HG03175 (cell line): ENCODE data around the gene NIT2.
"Not testable (repeated sequence)": the region's sequence is repeated elsewhere in the genome, so short reads cannot be mapped to it uniquely, and the experiment has no call there.

Experiments
- ATAC-seq: cut with Tn5 transposase; IDR thresholded peaks from one replicate; pipeline ENCODE4 v1.9.1; 2021; ENCODE audit warnings: mild to moderate bottlenecking, moderate library complexity; ENCODE audit not compliant: unreplicated experiment

NIT2 gene

DNA sequence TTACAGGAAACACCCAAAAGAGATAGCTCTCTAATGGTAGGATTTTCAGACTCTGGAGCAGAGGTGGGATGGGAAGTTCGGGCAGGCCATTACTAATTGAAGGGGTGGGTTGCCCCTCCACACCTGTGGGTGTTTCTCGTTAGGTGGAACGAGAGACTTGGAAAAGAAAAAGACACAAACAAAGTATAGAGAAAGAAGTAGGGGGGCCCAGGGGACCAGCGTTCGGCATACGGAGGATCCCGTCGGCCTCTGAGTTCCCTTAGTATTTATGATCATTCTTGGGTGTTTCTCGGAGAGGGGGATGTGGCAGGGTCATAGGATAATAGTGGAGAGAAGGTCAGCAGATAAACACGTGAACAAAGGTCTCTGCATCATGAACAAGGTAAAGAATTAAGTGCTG lies 1.7 kb downstream of the NIT2 start:
- ATAC-seq: not testable (repeated sequence)

DNA sequence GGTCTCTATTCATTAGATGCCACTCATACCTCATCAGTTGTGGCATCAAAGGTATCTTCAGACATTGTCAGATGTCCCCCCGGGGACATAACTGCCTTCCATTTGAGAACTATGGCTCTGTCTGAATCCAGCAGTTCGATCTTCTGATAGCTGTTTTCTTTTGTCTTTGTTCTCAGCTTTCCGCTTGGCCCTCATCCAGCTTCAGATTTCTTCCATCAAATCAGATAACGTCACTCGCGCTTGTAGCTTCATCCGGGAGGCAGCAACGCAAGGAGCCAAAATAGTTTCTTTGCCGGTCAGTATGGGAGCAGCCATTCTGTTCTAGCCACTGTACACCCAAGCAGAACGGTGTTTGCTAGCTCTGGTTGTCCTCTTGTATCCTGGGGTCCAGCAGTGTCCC lies 4.4 kb downstream of the NIT2 start:
- no peak for ATAC-seq

DNA sequence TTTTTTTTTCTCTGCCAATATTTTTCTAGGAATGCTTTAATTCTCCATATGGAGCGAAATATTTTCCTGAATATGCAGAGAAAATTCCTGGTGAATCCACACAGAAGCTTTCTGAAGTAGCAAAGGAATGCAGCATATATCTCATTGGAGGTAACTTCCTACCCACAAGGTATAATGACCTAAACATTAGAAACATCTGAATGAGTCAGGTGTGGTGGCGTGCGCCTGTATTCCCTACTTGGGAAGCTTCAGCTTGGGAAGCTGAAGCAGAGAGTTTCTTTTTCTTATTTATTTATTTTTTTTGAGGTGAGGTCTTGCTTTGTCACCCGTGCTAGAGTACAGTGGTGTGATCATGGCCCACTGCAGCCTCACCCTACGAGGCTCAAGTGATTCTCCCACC lies 5.2 kb downstream of the NIT2 start:
- ATAC-seq: no peak

DNA sequence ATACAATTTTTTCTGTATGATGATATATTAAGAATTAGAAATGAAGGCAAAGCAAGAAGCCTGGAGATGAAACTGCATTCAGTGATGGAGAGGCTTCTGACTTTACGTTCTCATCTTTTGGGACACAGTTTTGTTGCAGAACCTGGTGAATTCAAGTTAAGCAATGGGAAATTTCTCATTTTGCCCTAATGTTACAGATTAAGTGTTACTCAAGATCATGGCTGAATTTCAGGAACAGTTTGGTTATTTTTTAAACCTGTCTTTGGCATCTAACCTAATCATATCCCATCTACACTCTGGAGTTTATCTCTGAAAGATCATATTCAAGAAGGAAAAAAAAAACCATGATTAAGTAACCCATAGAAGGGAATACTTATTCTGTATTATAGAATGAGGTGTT lies 6.0 kb downstream of the NIT2 start:
- no peak for ATAC-seq

DNA sequence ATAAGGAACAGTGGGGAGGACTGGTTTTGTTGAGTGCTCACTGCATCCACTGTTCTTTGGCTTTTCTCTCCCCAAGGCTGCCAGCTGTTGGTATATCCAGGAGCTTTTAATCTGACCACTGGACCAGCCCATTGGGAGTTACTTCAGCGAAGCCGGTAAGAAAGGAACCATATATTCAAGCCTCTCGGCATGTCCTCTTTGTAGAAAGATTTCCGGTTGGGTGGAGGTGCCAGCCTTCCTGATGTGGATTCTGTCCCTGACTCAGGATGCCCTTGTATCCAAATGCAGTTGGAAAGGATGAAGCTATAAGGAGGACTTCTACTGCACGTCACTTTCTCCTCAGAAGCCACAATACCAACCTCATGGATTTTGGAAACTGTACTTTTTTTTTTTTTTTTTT lies 14.2 kb downstream of the NIT2 start:
- no peak for ATAC-seq

DNA sequence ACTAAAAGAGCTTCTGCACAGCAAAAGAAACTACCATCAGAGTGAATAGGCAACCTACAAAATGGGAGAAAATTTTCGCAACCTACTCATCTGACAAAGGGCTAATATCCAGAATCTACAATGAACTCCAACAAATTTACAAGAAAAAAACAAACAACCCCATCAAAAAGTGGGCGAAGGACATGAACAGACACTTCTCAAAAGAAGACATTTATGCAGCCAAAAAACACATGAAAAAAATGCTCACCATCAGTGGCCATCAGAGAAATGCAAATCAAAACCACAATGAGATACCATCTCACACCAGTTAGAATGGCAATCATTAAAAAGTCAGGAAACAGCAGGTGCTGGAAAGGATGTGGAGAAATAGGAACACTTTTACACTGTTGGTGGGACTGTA lies 17.2 kb downstream of the NIT2 start:
- not testable (repeated sequence) for ATAC-seq

DNA sequence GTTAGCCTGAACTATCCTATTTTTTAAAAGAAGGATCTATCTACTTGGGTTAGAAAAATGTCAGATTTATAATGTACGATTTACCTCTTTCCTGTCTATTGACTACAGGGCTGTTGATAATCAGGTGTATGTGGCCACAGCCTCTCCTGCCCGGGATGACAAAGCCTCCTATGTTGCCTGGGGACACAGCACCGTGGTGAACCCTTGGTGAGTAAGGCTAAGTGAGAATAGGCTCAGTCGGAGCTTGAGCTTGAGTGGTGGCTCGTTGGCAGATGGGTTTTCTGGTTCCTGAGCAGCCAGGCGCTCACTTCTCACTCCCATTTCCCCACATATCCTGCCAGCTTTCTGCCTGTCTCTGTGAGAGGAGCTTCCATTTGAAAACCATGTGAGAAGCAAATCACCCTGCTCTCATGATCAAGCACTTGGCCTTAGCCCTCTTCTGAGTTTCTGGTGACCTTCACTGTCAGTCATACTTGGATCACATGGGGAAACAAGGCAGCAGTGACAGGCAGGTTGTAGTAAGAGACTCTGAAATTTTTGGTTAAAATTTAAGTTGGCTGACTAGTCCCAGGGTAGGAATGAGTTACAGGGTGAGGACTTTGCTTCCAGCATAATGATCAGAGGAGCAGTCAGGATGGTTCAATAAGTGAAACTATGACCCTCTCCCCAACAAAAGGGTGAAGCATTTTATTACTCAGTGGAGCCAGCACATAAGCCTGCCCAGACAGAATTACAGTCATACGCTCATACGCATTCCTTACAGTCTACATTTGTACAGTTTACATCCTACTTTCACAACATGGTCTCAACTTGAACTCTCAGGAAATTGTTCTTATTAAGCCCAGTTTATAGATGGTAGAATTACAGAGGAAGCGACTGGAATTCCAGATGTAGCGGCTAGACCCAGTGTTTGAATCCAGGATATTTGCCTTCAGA lies 18.0 kb downstream of the NIT2 start:
- no peak for ATAC-seq

DNA sequence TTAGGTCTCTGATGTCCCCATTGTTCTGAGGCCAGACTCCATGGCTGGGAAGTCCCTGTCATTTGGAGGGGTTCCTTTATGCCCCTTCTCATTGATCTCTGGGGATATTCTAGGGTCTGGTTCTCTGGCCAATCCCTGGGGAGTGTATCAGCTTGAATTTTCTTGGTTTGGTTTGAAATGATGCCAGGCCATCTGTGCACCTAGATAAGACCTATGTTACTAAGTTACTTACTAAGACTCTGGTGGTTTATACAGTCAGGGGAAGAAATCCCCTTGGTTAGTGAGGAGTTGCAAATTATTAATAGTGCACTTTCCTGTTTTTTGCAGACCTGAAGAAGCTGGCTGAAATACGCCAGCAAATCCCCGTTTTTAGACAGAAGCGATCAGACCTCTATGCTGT lies 20.3 kb downstream of the NIT2 start:
- no peak for ATAC-seq

DNA sequence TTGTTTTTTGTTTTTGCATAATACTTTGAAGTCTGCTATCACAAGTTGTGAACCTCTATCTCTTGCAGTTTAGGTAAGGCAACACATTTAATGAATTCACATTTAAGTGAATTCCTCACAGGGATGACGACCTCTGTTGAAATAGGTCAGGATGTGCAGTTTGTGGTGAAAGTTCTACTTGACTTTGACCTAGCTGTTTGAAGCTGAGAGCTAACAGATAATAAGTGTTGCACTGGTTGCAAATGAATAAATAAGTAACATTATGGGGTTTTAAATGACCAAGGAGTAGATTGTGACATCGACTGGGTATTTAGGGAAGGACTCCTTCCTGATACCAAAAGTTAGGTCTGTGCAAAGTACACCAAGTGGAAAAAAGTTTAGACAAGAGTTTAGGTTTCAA lies 23.9 kb downstream of the NIT2 start:
- ATAC-seq: no peak

DNA sequence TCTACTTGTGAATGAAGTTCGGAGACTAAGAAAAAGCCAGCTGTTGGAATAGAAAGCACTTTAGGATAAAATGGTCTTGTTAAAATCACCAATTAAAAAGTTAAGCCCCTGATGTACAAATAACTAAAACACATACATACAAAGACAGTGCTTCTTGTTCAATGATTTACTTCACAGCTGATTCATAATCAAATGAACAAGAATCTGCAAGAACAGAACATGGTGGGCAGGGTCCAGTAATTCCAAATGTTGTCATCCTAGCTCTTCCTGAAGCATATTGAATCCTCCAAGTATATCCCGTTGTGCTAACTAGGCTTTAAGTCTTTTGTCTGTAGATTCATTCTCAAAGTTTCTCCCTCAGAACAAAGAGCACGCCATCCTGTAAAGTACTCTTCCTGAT lies 24.5 kb downstream of the NIT2 start:
- no peak for ATAC-seq

DNA sequence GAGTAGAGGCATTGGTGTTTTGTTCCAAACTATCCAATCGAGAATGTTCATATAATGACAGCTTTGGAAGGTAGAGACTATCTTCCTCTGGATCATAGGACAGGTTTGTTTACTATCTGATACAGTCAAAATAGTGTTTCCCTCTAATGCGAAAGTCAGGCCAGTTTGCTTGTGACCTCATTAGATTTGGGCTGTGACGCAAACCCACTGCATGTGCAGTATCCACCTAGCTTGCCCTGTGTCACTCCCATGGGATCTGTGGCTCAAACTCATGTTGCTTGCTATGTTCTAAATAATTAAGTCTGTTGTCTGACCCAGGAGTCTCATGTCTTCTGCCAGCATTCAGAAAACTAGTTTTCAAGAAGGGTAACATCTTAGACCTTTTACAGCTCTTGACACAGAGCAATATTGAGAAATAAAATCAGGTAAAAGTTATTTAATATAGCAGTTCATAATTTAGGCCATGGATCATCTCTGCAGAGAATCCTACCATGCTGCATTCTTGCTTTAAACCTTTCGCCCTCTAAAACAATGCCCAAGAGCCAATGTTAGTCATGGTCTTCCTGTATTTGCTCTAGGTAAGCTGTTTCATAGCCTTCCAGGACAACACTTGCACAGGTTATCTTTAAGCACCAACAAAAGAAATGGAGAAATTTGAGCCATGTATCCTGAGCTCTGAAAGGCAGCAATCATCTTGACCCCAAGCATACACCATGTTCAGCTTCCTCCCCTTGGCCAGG lies 26.4 kb downstream of the NIT2 start:
- ATAC-seq: no peak

DNA sequence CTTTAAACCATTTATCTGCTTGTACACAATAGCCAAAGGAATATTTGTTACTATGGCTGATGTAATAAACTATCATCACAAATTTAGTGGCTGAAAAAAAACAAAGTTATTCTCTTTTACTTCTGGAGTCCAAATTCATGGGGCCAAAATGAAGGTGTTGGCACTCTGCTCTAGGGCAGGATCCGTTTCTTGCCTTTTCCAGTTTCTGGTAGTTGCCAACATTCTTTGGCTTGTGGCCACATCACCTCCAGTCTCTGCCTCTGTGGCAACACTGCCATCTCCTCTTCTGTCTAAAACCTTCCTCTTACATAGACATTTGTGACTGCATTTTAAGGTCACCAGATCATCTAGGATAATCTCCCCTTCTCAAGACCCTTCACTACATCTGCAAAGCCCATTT lies 27.3 kb downstream of the NIT2 start:
- no peak for ATAC-seq

DNA sequence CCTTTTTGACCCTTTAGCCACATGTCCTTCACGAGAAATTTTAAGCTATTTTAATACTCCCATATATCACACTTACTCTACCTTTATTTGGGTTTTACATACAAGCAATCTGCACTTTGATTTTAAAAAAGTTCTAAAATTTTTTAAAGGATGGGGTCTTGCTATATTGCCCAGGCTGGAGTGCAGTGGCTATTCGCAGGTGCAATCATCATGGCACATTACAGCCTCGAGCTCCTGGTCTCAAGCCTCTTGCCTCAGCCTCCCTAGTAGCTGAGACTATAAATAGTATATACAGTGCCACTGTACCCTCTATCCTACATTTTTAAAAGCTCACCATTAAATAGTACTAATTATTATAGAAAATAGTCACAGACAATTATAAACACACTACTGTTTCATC lies 29.9 kb downstream of the NIT2 start:
- ATAC-seq: no peak

DNA sequence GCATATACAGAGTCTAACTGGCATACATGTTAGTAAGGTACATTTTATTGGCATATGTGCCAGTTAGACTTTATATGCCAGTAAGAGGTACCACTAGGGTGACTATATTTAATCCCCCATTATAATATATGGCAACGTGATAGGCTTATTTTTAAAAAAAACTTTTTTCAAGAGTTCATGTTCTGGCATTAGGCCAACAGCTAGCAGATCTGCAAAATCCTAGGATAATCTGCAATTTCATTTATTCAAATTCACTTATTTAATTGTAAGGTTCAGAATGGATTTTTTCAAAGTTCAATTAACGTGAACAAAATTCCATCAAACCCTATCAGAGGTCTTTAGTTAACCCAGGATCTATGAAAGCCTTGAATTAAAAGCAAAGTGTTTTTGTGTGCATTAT lies 31.9 kb downstream of the NIT2 start:
- no peak for ATAC-seq

DNA sequence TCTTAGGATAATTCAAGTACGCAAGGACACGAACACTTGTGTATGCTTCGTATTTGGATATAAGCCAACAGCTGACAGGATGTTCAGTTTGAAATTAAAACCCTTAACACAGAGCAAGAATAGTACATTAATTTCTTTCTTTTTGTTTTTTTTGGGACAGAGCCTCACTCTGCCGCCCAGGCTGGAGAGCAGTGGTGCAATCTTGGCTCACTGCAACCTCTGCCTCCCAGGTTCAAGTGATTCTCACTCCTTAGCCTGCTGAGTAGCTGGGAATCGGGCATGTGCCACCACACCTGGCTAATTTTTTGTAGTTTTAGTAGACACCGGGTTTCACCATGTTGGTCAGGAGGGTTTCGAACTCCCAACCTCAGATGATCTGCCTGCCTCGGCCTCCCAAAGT lies 33.9 kb downstream of the NIT2 start:
- no peak for ATAC-seq

DNA sequence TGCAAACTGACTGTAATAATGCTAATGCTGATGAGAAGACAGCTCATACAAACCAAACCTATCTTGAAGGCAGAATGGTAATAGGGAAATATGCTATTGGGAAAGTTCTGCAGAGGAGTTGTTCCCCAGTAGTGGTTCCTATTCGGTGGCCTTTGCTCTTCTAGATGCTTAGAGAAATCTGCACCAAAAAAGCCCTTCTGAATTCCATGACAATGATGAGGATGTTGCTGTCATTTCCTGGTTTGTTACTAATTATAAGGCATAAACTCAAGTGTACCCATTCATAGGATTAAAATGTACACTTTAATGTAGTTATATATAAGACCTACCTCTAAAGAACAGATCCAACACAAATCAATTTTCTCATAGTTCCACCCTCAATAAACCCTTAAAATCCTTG lies 36.2 kb downstream of the NIT2 start:
- ATAC-seq: no peak

DNA sequence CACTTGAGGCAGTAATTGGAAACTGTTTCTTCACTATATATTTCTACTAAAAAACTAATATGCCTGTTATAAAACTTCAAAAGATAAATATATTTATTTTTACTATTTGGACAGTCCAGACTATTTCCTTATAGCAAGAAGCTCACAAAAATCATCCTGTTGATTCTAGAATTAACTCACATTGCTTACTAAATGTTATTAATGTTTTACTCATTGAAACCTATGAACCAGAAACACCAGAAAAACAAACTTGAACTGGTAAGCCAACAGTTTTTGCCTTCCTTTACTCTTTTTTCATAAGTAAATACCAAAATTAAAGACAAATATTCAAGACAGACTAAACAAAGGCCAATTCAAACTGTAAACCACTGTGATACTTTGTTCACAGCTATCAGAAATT lies 40.0 kb downstream of the NIT2 start:
- ATAC-seq: no peak

DNA sequence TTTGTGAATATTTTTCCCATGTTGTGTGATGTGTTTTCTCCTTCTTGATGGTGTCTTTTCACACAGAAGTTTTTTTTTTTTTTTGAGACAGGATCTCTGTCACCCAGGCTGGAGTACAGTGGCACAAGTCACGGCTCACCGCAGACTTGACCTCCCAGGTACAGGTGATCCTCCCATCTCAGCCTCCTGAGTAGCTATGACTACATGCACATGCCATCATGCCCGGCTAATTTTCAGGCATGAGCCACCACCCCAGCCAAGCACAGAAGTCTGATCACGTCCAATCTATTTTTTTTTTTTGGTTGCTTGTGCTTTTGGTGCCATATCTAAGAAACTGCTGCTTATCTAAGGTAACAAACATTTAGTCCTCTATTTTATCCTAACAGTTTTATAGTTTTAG lies 41.7 kb downstream of the NIT2 start:
- ATAC-seq: no peak

DNA sequence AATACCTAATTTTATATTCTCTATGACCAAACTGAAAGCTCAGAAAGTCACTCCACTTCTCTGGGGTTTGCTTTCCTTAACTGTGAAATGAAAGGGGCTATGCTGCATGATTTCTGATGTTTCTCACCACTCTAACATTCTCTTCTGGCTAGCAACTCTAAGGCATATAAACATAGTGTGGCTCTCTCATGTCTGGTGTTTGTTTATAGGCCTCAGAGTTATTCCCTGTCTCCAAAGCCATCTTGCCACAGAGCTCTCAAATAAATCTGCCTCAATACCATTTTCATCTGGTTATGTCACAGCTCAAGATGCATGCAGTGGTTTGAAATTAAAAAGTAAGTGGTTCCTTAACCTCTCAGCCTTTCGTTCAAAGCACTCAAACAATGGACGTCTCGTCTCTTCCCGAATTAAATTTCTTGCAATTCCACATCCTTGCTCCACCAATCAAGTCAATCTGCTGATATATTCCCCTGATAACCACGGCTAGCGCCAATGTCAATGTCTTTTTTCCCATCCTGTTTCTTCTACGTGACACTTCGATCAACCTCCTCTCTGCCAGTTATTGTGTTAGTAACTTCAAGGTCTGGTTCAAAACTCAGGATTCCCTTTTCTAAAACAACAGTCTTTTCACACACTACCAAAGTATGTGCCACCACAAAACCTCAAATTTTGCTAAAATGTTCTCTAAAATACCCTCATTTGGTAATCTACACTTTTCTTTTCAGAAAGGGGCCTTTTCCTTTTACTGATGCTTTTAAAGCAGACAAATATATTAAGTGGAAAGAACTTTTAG lies 50.4 kb downstream of the NIT2 start:
- ATAC-seq: no peak

DNA sequence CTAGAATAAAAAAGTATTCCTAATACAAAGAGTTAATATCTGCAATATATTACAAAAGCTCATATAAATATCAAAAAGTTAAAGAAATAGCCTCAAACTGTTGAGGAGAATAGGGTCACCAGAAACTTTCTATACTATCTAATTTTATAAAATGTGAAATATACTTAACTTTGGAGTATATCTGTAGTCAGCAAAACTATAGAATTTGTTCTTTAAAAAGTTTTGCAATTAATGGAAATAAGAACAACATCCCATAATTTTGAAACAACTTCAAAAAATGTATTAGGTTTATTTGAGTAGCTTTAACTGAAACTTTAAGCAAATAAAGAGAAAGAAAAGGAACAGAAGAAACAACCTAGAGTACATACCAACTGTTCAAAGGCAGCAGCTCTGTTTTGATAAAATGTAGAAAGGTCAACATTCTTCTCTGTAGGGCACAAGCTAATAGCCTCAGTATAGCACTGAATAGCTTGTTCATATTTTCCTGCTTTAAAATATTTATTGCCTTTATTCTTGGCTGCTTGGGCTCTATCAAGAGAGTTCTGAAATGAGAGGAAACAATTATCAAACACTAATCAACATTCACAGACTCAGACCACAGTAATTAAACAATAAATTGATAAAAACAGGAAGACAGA lies 52.0 kb downstream of the NIT2 start:
- no peak for ATAC-seq

DNA sequence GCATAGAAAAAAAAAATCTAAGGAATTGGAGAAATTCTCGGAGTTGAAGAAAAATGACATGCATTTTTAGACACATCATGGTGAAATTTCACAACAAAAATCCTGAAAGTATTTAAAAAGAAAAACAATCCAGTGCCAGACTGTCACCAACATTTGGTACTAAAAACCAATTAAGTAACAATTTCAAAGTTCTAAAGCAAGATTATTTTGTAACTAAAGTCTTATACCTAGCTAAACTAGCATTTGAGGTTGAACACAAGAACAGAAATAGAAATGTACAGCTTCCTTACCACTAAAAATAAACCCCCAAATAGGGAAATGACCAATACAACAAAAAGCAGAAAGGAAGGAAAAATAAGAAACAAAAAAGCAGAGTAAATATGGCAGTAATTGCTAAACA lies 54.5 kb downstream of the NIT2 start:
- no peak for ATAC-seq
